Left renal pelvis (tissue), 4 donors: ENCODE results near the gene POLE. TPM values are rescaled to one million over a fixed set of nuclear protein-coding genes. Genes with fewer than 3 reads are reported as not detected.
"Not testable (repeated sequence)": the region's sequence is repeated elsewhere in the genome, so short reads cannot be mapped to it uniquely, and the experiment has no call there.

ENCODE experiments used
- DNase-seq, 4 donors: peaks; one replicate each; pipeline ENCODE4 v3.0.0-alpha.2; 2013; ENCODE audit warnings: low read depth in 4 of 4, low spot score in 3 of 4
- polyA plus RNA-seq, 4 donors: library from polyadenylated mRNA; unstranded; fragments of 120-200 nt; gene quantifications; one replicate each; pipeline ENCODE4 v1.2.1, GENCODE V29; 2013; ENCODE audit not compliant: insufficient read length in 4 of 4

POLE gene
- polyA plus RNA-seq, 4 donors, result 42.6 to 65.2 (median 49.1) TPM

GRCh38 chr12:132717531-132718387 is 30.6 kb upstream of the POLE start:
- no peak for DNase-seq

DNA sequence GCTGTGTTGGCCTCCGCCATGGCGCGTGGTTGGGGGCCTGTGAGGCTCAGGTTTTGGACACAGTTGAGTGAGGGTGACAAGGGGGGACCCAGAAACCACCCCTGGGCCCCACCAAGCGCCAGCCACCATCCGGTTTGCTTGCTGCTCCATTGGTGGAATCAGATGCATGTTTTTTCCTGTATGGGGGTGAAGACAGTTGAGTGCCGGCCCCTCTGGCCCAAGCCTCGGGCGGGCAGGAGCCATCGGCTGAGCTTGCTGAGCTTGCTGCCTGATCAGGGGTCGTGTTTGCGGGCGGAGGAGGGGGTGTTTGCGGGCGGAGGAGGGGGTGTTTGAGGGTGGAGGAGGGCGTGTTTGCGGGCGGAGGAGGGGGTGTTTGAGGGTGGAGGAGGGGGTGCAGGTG is 29.9 kb upstream of the POLE start:
- DNase-seq, result no peak

GRCh38 chr12:132716356-132716755 is 29.2 kb upstream of the POLE start:
- no peak for DNase-seq

- no peak for DNase-seq
Measured at GRCh38 chr12:132715874-132716273, 28.7 kb upstream of the POLE start.

DNA sequence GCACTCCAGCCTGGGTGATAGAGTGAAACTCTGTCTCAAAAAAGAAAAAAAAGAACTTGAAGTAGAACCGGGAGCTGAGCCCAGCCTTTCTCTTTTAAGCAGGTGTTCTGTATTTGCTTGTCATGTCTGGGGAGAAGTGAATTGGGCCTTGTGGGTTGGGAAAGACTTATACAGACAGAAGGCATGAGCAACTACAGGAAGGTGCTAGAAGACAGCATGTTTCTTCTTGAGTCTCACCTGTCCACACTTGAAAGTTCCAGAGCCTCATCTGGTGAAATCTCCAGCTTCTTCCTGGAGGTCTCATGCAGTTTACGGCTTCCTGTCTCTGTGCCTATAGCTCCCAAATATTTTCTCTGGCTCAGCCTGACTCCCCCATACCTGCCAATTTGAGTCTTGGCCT is 26.0 kb upstream of the POLE start:
- no peak for DNase-seq

- DNase-seq, result no peak
Measured at GRCh38 chr12:132711080-132711843, 24.1 kb upstream of the POLE start.

DNA sequence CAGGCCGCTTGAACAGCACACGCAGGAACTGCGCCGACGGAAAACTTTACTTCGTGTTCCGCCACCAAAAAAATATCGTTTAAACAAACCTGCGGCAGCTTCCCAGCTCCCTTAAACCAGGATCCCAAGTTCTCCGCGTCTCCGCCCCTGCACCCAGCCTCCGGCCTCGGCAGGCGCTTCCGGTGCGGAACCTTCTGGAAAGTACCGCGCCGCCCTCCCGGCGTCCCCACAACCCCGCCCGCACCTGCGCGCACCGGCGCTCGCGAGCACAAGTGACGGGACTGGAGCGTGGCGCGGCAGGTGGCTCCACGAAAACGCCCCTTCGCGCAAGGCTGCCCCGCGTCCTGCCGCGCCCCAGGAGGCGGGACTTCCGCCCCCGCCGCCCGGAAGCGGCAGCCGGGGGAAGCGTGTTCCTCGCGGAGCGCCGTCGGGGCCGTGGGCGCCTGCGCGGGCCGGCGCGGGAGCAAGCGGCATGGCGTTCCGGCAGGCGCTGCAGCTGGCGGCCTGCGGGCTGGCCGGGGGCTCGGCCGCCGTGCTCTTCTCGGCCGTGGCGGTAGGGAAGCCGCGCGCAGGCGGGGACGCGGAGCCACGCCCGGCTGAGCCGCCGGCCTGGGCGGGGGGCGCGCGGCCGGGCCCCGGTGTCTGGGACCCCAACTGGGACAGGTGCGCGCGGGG is 23.4 kb upstream of the POLE start, which contains the start of gene PGAM5:
Gene PGAM5 (plus strand): TSS at position 438 of the 675 bp plus-strand sequence. CDS start 35 bp downstream, at position 473.
- DNase-seq, result peak; percentile 57 to 72 (median 64)

DNA sequence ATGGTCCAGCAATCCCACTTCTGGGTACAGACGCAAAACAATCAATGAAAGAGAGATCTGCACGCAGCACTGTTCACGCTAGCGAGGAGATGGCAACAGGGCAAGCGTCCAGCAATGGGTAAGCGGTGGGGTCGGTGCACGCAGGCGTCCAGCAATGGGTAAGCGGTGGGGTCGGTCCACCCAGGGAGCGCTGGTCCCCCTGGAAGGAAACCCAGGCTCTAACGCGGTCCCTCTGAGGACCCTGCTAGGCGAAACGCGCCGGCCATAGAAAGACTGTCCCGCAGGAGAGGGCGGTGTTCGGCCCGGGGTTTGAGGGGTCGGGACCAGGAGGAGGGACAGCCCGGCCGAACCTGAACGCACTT is 22.9 kb upstream of the POLE start:
- no peak for DNase-seq

DNA sequence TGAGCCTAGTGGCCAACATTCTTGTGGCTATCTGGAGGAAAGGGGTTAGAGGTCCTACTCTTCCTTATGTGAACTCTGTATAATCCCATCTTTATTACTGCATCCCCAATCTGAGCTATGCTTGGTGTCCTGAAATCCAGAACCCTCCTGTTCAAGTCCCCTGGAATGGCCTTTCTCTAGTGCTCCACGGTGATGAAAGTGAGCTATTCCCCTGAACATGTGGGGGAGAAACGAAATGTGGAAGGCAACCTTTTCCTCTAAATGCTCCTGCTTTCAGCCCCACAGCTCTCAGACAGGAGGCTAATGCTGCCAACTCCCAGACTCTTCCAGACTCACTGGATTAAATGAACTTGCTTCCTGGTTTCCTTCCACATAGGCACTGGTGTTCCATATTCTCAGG is 21.0 kb upstream of the POLE start:
- DNase-seq, result no peak

DNA sequence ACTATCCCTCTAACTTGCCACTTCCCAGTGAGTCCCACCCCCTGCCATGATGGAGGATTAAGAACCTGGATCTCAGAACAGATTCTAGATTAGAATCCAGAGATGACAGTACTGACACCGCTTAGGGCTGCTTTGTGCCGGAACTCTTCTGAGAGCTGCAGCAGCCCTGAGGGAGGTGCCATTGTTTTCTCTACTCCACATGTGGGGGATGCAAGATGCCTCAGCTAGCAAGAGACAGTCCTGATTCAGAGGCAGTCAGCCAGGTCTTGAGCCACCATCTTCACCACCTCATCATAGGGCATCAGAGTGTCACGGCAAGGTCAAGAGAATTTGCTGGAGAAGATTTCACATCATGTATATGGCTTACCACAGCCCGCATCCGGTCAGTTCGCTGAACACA is 20.1 kb upstream of the POLE start:
- DNase-seq, result no peak

DNA sequence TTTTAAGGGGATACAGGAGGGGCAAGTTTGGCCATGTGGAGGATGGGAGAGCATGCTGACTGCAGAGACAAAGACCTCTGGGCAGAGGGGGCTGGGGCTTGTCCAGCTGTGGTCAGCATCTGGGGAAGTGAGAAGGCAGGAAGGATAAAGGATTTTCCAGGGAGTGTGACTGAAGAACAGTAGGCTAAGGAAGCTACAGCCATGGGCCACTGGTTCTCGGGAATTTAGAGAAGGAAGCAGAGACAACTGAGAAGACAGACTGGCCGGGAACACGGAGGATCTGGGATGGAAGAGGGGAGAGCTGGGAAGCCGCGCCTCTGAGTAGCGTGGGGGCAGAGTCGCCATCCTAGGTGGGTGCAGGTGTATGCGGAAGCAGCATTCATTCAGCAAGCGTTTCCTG is 16.5 kb upstream of the POLE start:
- DNase-seq, result no peak

GRCh38 chr12:132702640-132703039 is 15.5 kb upstream of the POLE start:
- DNase-seq, result no peak

GRCh38 chr12:132700212-132700822 is 13.2 kb upstream of the POLE start:
- no peak for DNase-seq

DNA sequence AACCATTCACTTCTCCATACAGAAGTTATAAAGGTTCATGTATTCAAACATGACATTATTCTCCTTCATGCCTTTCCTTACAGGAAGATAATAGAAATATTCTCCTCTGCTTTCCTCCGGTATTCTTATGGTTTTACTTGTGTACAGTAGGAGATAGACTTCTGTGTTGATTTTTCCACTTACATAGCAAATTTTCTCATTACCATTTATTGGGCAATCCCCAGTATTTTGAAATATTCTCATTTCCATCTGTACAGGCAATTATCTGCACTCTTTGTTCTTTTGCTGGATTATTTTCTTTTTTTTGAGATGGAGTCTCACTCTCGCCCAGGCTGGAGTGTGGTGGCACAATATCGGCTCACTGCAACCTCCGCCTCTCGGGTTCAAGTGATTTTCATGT is 11.2 kb upstream of the POLE start:
- no peak for DNase-seq

DNA sequence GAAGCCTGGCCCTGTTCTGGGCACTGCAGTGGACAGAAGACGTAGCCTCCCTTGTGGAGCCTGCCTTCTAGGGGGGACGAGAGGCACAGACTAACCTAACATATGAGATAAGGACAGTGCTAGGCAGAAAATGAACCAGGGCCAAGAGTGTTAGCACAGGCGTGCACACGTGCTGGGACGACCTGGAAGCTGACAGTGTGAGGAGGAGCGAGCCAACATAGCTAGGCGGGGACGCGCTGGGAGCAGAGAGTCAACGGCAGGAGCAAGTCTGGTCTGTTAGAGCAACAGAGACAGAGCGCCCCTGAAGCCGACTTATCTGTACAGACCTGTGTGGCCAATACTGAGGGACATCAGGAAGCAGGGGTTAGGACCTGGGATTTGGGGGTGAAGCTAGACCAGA is 8.3 kb upstream of the POLE start:
- no peak for DNase-seq

- not testable (repeated sequence) for DNase-seq
Measured at GRCh38 chr12:132694888-132695287, 7.7 kb upstream of the POLE start.

- not testable (repeated sequence) for DNase-seq
Measured at GRCh38 chr12:132692030-132692429, 4.9 kb upstream of the POLE start.

GRCh38 chr12:132690112-132690511 is 3.0 kb upstream of the POLE start:
- no peak for DNase-seq

GRCh38 chr12:132689227-132689626 is 2.1 kb upstream of the POLE start:
- DNase-seq, result no peak

GRCh38 chr12:132686825-132687210 is 324 bp downstream of the POLE start:
- DNase-seq, result no peak

GRCh38 chr12:132685400-132685799 is 1.7 kb downstream of the POLE start:
- no peak for DNase-seq
